Measurements from ENCODE around the gene MRPS24. TPM values are rescaled to one million over a fixed set of nuclear protein-coding genes. Genes with fewer than 3 reads are reported as not detected.

The MRPS24 gene
- total RNA-seq, 1 donor from 2014 or later, result 72.8 TPM

- Mint-ChIP-seq H3K4me1 (ENCODE audit: low read depth) (no peaks in the 10 kb centered on the region), H3K4me3 (ENCODE audit: low read depth) (no peak overlapping the region), H3K9me3 (ENCODE audit: low read depth) (no peaks in the 10 kb centered on the region), H3K27ac (no peak overlapping the region), H3K27me3 (no peaks in the 10 kb centered on the region), H3K36me3 (ENCODE audit: insufficient read depth) (peaks cover 21% of the 10 kb centered on the region)
- TF ChIP-seq CTCF (IDR thresholded peaks at IDR 0.05; ENCODE audit: unreplicated experiment), result no peak
- no peak for DNase-seq (ENCODE audit: low spot score, unreplicated experiment)
Observed at GRCh38 chr7:43880596-43880995, 11.3 kb upstream of the MRPS24 start.

GRCh38 chr7:43879477-43879876 is 10.2 kb upstream of the MRPS24 start:
- Mint-ChIP-seq H3K4me3 (ENCODE audit: low read depth) (no peak overlapping the region), H3K9me3 (ENCODE audit: low read depth) (no peaks in the 10 kb centered on the region), H3K27me3 (no peaks in the 10 kb centered on the region), H3K36me3 (ENCODE audit: insufficient read depth) (peaks cover 22% of the 10 kb centered on the region), H3K27ac (no peak overlapping the region), H3K4me1 (ENCODE audit: low read depth) (no peaks in the 10 kb centered on the region)
- no peak for TF ChIP-seq CTCF (IDR thresholded peaks at IDR 0.05; ENCODE audit: unreplicated experiment)
- no peak for DNase-seq (ENCODE audit: low spot score, unreplicated experiment)

GRCh38 chr7:43878867-43879266 is 9.6 kb upstream of the MRPS24 start:
- Mint-ChIP-seq H3K4me1 (ENCODE audit: low read depth) (no peaks in the 10 kb centered on the region), H3K4me3 (ENCODE audit: low read depth) (no peak overlapping the region), H3K36me3 (ENCODE audit: insufficient read depth) (peaks cover 19% of the 10 kb centered on the region), H3K27ac (no peak overlapping the region), H3K27me3 (no peaks in the 10 kb centered on the region), H3K9me3 (ENCODE audit: low read depth) (no peaks in the 10 kb centered on the region)
- no peak for DNase-seq (ENCODE audit: low spot score, unreplicated experiment)
- TF ChIP-seq CTCF (IDR thresholded peaks at IDR 0.05; ENCODE audit: unreplicated experiment), result no peak

- no peak for DNase-seq (ENCODE audit: low spot score, unreplicated experiment)
- H3K27ac Mint-ChIP-seq, result no peak overlapping the region
- no peaks in the 10 kb centered on the region for H3K9me3 Mint-ChIP-seq (ENCODE audit: low read depth)
- no peak overlapping the region for H3K4me3 Mint-ChIP-seq (ENCODE audit: low read depth)
- no peaks in the 10 kb centered on the region for H3K4me1 Mint-ChIP-seq (ENCODE audit: low read depth)
- H3K27me3 Mint-ChIP-seq, result no peaks in the 10 kb centered on the region
- no peak for TF ChIP-seq CTCF (IDR thresholded peaks at IDR 0.05; ENCODE audit: unreplicated experiment)
- H3K36me3 Mint-ChIP-seq (ENCODE audit: insufficient read depth), result peaks cover 17% of the 10 kb centered on the region
Observed at GRCh38 chr7:43877968-43878864, 8.9 kb upstream of the MRPS24 start.

GRCh38 chr7:43876976-43877745 is 7.8 kb upstream of the MRPS24 start:
- TF ChIP-seq CTCF (IDR thresholded peaks at IDR 0.05; ENCODE audit: unreplicated experiment), result no peak
- Mint-ChIP-seq H3K4me3 (ENCODE audit: low read depth) (no peak overlapping the region), H3K27ac (no peak overlapping the region), H3K27me3 (no peaks in the 10 kb centered on the region), H3K4me1 (ENCODE audit: low read depth) (peaks cover 1% of the 10 kb centered on the region), H3K9me3 (ENCODE audit: low read depth) (no peaks in the 10 kb centered on the region), H3K36me3 (ENCODE audit: insufficient read depth) (peaks cover 17% of the 10 kb centered on the region)
- no peak for DNase-seq (ENCODE audit: low spot score, unreplicated experiment)

All from progenitor cell of endocrine pancreas (in vitro differentiated cells).